ENCODE measurements around the gene LMNTD1.

Gene LMNTD1

GRCh38 chr12:25550186-25550585 lies 2.9 kb downstream of the LMNTD1 start:
- no peak for DNase-seq

- DNase-seq: no peak
Observed at GRCh38 chr12:25549120-25549519, 4.0 kb downstream of the LMNTD1 start.

- no peak for DNase-seq
Observed at GRCh38 chr12:25546318-25546717, 6.8 kb downstream of the LMNTD1 start.

- DNase-seq: no peak
Observed at GRCh38 chr12:25533150-25533549, 19.9 kb downstream of the LMNTD1 start.

GRCh38 chr12:25531502-25532052 lies 21.5 kb downstream of the LMNTD1 start:
- DNase-seq: no peak

- DNase-seq: no peak
Observed at GRCh38 chr12:25529738-25530137, 23.3 kb downstream of the LMNTD1 start.

GRCh38 chr12:25526778-25527177 lies 26.3 kb downstream of the LMNTD1 start:
- DNase-seq: no peak

GRCh38 chr12:25524366-25524765 lies 28.7 kb downstream of the LMNTD1 start:
- DNase-seq: no peak

GRCh38 chr12:25521625-25522256 lies 31.3 kb downstream of the LMNTD1 start:
- DNase-seq: no peak

- no peak for DNase-seq
Observed at GRCh38 chr12:25518512-25518911, 34.6 kb downstream of the LMNTD1 start.

- no peak for DNase-seq
Observed at GRCh38 chr12:25504744-25505143, 48.3 kb downstream of the LMNTD1 start.

GRCh38 chr12:25503666-25504065 lies 49.4 kb downstream of the LMNTD1 start:
- DNase-seq: no peak

GRCh38 chr12:25502596-25502995 lies 50.5 kb downstream of the LMNTD1 start:
- DNase-seq: no peak

GRCh38 chr12:25502118-25502517 lies 51.0 kb downstream of the LMNTD1 start:
- no peak for DNase-seq

GRCh38 chr12:25501549-25501948 lies 51.5 kb downstream of the LMNTD1 start:
- DNase-seq: no peak

- no peak for DNase-seq
Observed at GRCh38 chr12:25500651-25501050, 52.4 kb downstream of the LMNTD1 start.

GRCh38 chr12:25497021-25497420 lies 56.1 kb downstream of the LMNTD1 start:
- no peak for DNase-seq

GRCh38 chr12:25496098-25496587 lies 56.9 kb downstream of the LMNTD1 start:
- DNase-seq: no peak

GRCh38 chr12:25495331-25496097 lies 57.6 kb downstream of the LMNTD1 start:
- DNase-seq: no peak

GRCh38 chr12:25494926-25495325 lies 58.2 kb downstream of the LMNTD1 start:
- no peak for DNase-seq

GRCh38 chr12:25493682-25494081 lies 59.4 kb downstream of the LMNTD1 start:
- DNase-seq: no peak

GRCh38 chr12:25491396-25492325 lies 61.4 kb downstream of the LMNTD1 start:
- no peak for DNase-seq
